K562 (cell line): Measurements from ENCODE around the gene TBC1D17. TPM values are rescaled to one million over a fixed set of nuclear protein-coding genes. Genes with fewer than 3 reads are reported as not detected.

Source experiments
- CCAR2 ChIP-seq: fragments of 200-400 bp; formaldehyde crosslinking; IDR thresholded peaks from 2 replicates; pipeline ENCODE4 v1.6.1; 2017; ENCODE audit warnings: mild to moderate bottlenecking, low read depth, low read length
- E4F1 ChIP-seq: fragments of 250-450 bp; sonication (Bioruptor Pico); IDR thresholded peaks from 2 replicates; pipeline ENCODE4 v1.5.0; 2021; ENCODE audit warnings: mild to moderate bottlenecking, borderline replicate concordance
- GTF3C2 ChIP-seq: IDR thresholded peaks from 3 replicates; pipeline ENCODE4 v1.6.1; 2011; ENCODE audit warnings: borderline replicate concordance, mild to moderate bottlenecking, moderate library complexity; ENCODE audit not compliant: insufficient read length; ENCODE audit errors: extremely low read depth
- RBM34 ChIP-seq: fragments of 200-400 bp; formaldehyde crosslinking; IDR thresholded peaks from 2 replicates; pipeline ENCODE4 v1.6.1; 2018; ENCODE audit warnings: low read length, borderline replicate concordance; ENCODE audit not compliant: insufficient read depth
- STAT6 ChIP-seq: sonication (generic); formaldehyde crosslinking; IDR thresholded peaks from 2 replicates; pipeline ENCODE4 v1.8.1; 2023; ENCODE audit warnings: mild to moderate bottlenecking, missing genetic modification reagents
- ZNF232 ChIP-seq: sonication (generic); formaldehyde crosslinking; IDR thresholded peaks from 2 replicates; pipeline ENCODE4 v1.8.0; 2022; ENCODE audit warnings: mild to moderate bottlenecking, missing genetic modification reagents
- ZNF311 ChIP-seq: fragments of 250-450 bp; sonication (Bioruptor Pico); IDR thresholded peaks from 2 replicates; pipeline ENCODE4 v1.4.0; 2020; ENCODE audit warnings: mild to moderate bottlenecking, moderate library complexity
- polyA plus RNA-seq, 8 experiments: library from polyadenylated mRNA; depleted of rRNA in 4 of 8; stranded (reverse) in 5 of 8; unstranded in 3 of 8; fragments of >200 nt; fragmentation: Nextera tagmentation in 2 of 8; fragmentation: Illumina TruSeq in 1 of 8; extraction: Ambion mirVana in 2 of 8; extraction: Trizol in 1 of 8; gene quantifications; 2 replicates each; pipeline versions ENCODE4 v1.2.1 to v1.2.3, GENCODE V29; 2011 to 2014; ENCODE audit warnings: inconsistent platforms in 1 of 8, missing spikeins in 1 of 8
- total RNA-seq, 7 experiments: library from RNA; depleted of rRNA in 6 of 7; stranded (reverse); fragments of >200 nt in 6 of 7; fragmentation: Illumina TruSeq in 2 of 7; extraction: Trizol in 2 of 7; gene quantifications; 2 replicates each; pipeline versions ENCODE4 v1.2.1 to v1.2.3, GENCODE V29; 2011 to 2021; ENCODE audit warnings: low replicate concordance in 1 of 7
- TF ChIP-seq, protein P1 (sequence below): fragments of 250-450 bp; sonication (Bioruptor Pico); IDR thresholded peaks from 2 replicates; pipeline ENCODE4 v1.8.0; 2021; ENCODE audit warnings: mild to moderate bottlenecking, moderate library complexity
- TF ChIP-seq, protein P2 (sequence below): fragments of 450-650 bp; IDR thresholded peaks from 2 replicates; pipeline ENCODE4 v1.6.1; 2016; ENCODE audit warnings: mild to moderate bottlenecking

TBC1D17 gene
- total and polyA plus RNA-seq, 9 of the 15 experiments (the other 6 are each of a cell fraction or from before 2014, with no cell fraction given): 0.42 to 16.0 (median 3.8) TPM

- TF ChIP-seq GTF3C2 (no peak), ZNF232 (peak; percentile 76; the same call in 1 of the 2 replicates), STAT6 (peak; percentile 53), CCAR2 (no peak), ZNF311 (CRISPR knock-in tag) (no peak), RBM34 (no peak), E4F1 (CRISPR knock-in tag) (no peak)
- TF ChIP-seq, protein P1, sequence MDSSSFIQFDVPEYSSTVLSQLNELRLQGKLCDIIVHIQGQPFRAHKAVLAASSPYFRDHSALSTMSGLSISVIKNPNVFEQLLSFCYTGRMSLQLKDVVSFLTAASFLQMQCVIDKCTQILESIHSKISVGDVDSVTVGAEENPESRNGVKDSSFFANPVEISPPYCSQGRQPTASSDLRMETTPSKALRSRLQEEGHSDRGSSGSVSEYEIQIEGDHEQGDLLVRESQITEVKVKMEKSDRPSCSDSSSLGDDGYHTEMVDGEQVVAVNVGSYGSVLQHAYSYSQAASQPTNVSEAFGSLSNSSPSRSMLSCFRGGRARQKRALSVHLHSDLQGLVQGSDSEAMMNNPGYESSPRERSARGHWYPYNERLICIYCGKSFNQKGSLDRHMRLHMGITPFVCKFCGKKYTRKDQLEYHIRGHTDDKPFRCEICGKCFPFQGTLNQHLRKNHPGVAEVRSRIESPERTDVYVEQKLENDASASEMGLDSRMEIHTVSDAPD (CRISPR knock-in tag): no peak
- TF ChIP-seq, protein P2, sequence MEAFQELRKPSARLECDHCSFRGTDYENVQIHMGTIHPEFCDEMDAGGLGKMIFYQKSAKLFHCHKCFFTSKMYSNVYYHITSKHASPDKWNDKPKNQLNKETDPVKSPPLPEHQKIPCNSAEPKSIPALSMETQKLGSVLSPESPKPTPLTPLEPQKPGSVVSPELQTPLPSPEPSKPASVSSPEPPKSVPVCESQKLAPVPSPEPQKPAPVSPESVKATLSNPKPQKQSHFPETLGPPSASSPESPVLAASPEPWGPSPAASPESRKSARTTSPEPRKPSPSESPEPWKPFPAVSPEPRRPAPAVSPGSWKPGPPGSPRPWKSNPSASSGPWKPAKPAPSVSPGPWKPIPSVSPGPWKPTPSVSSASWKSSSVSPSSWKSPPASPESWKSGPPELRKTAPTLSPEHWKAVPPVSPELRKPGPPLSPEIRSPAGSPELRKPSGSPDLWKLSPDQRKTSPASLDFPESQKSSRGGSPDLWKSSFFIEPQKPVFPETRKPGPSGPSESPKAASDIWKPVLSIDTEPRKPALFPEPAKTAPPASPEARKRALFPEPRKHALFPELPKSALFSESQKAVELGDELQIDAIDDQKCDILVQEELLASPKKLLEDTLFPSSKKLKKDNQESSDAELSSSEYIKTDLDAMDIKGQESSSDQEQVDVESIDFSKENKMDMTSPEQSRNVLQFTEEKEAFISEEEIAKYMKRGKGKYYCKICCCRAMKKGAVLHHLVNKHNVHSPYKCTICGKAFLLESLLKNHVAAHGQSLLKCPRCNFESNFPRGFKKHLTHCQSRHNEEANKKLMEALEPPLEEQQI: no peak
Measured at GRCh38 chr19:49850487-49851342, 26.8 kb upstream of the TBC1D17 start, which contains the start of gene PTOV1 (continued).
